Measurements from ENCODE around the gene ZMYND10. TPM values are rescaled to one million over a fixed set of nuclear protein-coding genes. Genes with fewer than 3 reads are reported as not detected.
A peak's percentile ranks its signal among the peaks of the same experiment; 100 is the strongest.

Gene ZMYND10
- total and polyA plus RNA-seq, 9 of the 15 experiments (the other 6 are each of a cell fraction or from before 2014, with no cell fraction given), result 0.20 to 2.8 (median 0.70) TPM

GRCh38 chr3:50320853-50321335 lies 24.6 kb downstream of the ZMYND10 start (continued):
- TF ChIP-seq CTBP1 (IDR thresholded peaks at IDR 0.05; ENCODE audit: borderline replicate concordance) (no peak; the same call in 1 of the 2 replicates), TFE3 (CRISPR knock-in tag; IDR thresholded peaks at IDR 0.05) (no peak), GTF2E2 (tag; IDR thresholded peaks at IDR 0.05) (no peak), ZKSCAN8 (CRISPR knock-in tag; IDR thresholded peaks at IDR 0.05) (no peak), RBBP5 (IDR thresholded peaks at IDR 0.05; ENCODE audit: borderline replicate concordance, insufficient read depth, low read length, poor library complexity, severe bottlenecking) (peak; percentile 70), PHTF2 (CRISPR knock-in tag; IDR thresholded peaks at IDR 0.05) (no peak), E2F6 (IDR thresholded peaks at IDR 0.05; ENCODE audit: borderline replicate concordance in 1 of 2, extremely low read depth in 1 of 2, insufficient read depth in 1 of 2, insufficient read length in 1 of 2, low read depth in 1 of 2, low read length in 1 of 2, poor library complexity in 1 of 2, severe bottlenecking in 1 of 2) (peak in 1 of 2 experiments; percentile 56), ETV6 (IDR thresholded peaks at IDR 0.05; ENCODE audit: borderline replicate concordance in 1 of 2, low read depth in 2 of 2, low read length in 1 of 2) (no peak), ETV6 (CRISPR knock-in tag; IDR thresholded peaks at IDR 0.05; ENCODE audit: borderline replicate concordance) (no peak), EZH2 (IDR thresholded peaks at IDR 0.05; ENCODE audit: borderline replicate concordance, low read depth, low read length) (no peak), HEY1 (CRISPR knock-in tag; IDR thresholded peaks at IDR 0.05; ENCODE audit: borderline replicate concordance) (no peak), GMEB1 (CRISPR knock-in tag; IDR thresholded peaks at IDR 0.05) (peak; percentile 21; the same call in 1 of the 2 replicates), MNT (conservative IDR thresholded peaks at IDR 0.05) (peak; percentile 83 to 93), ZBTB2 (IDR thresholded peaks at IDR 0.05) (no peak), TAF15 (IDR thresholded peaks at IDR 0.05; ENCODE audit: low read depth, low read length) (no peak), TBP (optimal IDR thresholded peaks at IDR 0.05; ENCODE audit: low read depth, low read length) (no peak), ZNF184 (CRISPR knock-in tag; IDR thresholded peaks at IDR 0.05) (no peak), KLF13 (tag; IDR thresholded peaks at IDR 0.05; ENCODE audit: borderline replicate concordance, low read depth) (peak; percentile 86), XRCC3 (IDR thresholded peaks at IDR 0.05) (no peak), ZNF586 (CRISPR knock-in tag; conservative IDR thresholded peaks at IDR 0.05) (no peak)

All from K562 (cell line).